H1 (cell line): ENCODE measurements around the gene FERMT2. TPM values are rescaled to one million over a fixed set of nuclear protein-coding genes. Genes with fewer than 3 reads are reported as not detected.

Experiments
- CTCF ChIA-PET: fragments of 300-600 bp; sonication (Branson Sonifier 250); formaldehyde crosslinking; loops from one replicate; lab custom pipeline; 2021; ENCODE audit not compliant: partially characterized antibody; lab: Charles Lee
- POLR2A ChIA-PET: fragments of 300-600 bp; sonication (Branson Sonifier 250); formaldehyde crosslinking; loops from one replicate; lab custom pipeline; 2021; ENCODE audit warnings: inconsistent platforms; ENCODE audit not compliant: partially characterized antibody; lab: Charles Lee
- DNase-seq, 2 experiments: peaks; one replicate each; pipeline versions ENCODE4 v3.0.0 to v3.0.0-alpha.2; 2010 to 2022; ENCODE audit warnings: low spot score in 2 of 2, low read depth in 1 of 2, mixed read lengths in 1 of 2
- FAIRE-seq: peaks from 2 replicates; lab custom pipeline; 2011; peaks lifted over from hg19 to GRCh38; lab: Jason Lieb, UNC
- H2AFZ ChIP-seq: 2 replicates; pipeline ENCODE4 v1.8.1; 2012; ENCODE audit warnings: low read length, inconsistent platforms
- H2AK5ac ChIP-seq: 2 replicates; pipeline ENCODE4 v1.6.1; 2013; ENCODE audit warnings: low read depth, low read length
- H2BK120ac ChIP-seq: replicated peaks from 2 replicates; pipeline ENCODE3; 2013; ENCODE audit warnings: low read depth, low read length, inconsistent platforms
- H2BK12ac ChIP-seq: 2 replicates; pipeline ENCODE4 v1.6.1; 2013; ENCODE audit warnings: low read depth, low read length
- H2BK15ac ChIP-seq: 2 replicates; pipeline ENCODE4 v1.6.1; 2013; ENCODE audit warnings: low read length
- H2BK20ac ChIP-seq: 2 replicates; pipeline ENCODE4 v1.6.1; 2013; ENCODE audit warnings: low read length
- H2BK5ac ChIP-seq: 2 replicates; pipeline ENCODE4 v1.6.1; 2013; ENCODE audit warnings: low read depth, low read length
- H3K14ac ChIP-seq: 2 replicates; pipeline ENCODE4 v1.6.1; 2013; ENCODE audit warnings: inconsistent platforms; ENCODE audit not compliant: insufficient read length
- H3K18ac ChIP-seq: 2 replicates; pipeline ENCODE4 v1.6.1; 2013; ENCODE audit warnings: low read length; ENCODE audit errors: extremely low read depth
- H3K23ac ChIP-seq: 2 replicates; pipeline ENCODE4 v1.6.1; 2013; ENCODE audit warnings: inconsistent platforms; ENCODE audit not compliant: insufficient read length
- H3K23me2 ChIP-seq: 2 replicates; pipeline ENCODE4 v1.6.1; 2013; ENCODE audit warnings: low read depth, low read length
- H3K27ac ChIP-seq: 2 replicates; pipeline ENCODE4 v1.6.1; 2011; ENCODE audit warnings: low read depth, low read length, inconsistent platforms
- H3K27me3 ChIP-seq, 4 experiments: replicated peaks in 1 of 4; 1 replicate in 1 of 4; 2 replicates in 3 of 4; pipeline versions ENCODE4 v1.6.1 to v1.8.1; 2011 to 2013; ENCODE audit warnings: low read length in 3 of 4, mild to moderate bottlenecking in 3 of 4, inconsistent platforms in 2 of 4, mixed read lengths in 2 of 4, moderate library complexity in 1 of 4; ENCODE audit not compliant: control insufficient read depth in 3 of 4, insufficient read depth in 3 of 4; ENCODE audit errors: extremely low read depth in 1 of 4
- H3K36me3 ChIP-seq, 4 experiments: 2 replicates each; pipeline versions ENCODE4 v1.6.1 to v1.8.1; 2011 to 2013; ENCODE audit warnings: mild to moderate bottlenecking in 4 of 4, low read length in 3 of 4, moderate library complexity in 2 of 4, control low read depth in 1 of 4, inconsistent platforms in 1 of 4; ENCODE audit not compliant: insufficient read depth in 4 of 4, control insufficient read depth in 2 of 4
- H3K4ac ChIP-seq: replicated peaks from 2 replicates; pipeline ENCODE3; 2013; ENCODE audit warnings: low read length, low read depth, mixed read lengths, inconsistent platforms; ENCODE audit not compliant: insufficient read length
- H3K4me1 ChIP-seq, 4 experiments: replicated peaks in 1 of 4; 1 replicate in 1 of 4; 2 replicates in 3 of 4; pipeline versions ENCODE4 v1.6.1 to v1.8.1; 2011 to 2013; ENCODE audit warnings: low read length in 3 of 4, inconsistent platforms in 2 of 4, mixed read lengths in 1 of 4; ENCODE audit not compliant: insufficient read depth in 4 of 4, control insufficient read depth in 3 of 4
- H3K4me2 ChIP-seq, 2 experiments: 2 replicates each; pipeline versions ENCODE4 v1.6.1 to v1.8.1; 2011 to 2013; ENCODE audit warnings: low read depth in 2 of 2, low read length in 2 of 2, control low read depth in 1 of 2, inconsistent platforms in 1 of 2, mild to moderate bottlenecking in 1 of 2; ENCODE audit not compliant: insufficient read depth in 1 of 2
- H3K4me3 ChIP-seq, 4 experiments: fragments of 200-600, 300-600 bp in 1 of 4; sonication (generic), shearing (Covaris generic), sonication (Bioruptor Twin) in 1 of 4; 2 replicates each; pipeline versions ENCODE4 v1.5.1 to v1.8.1; 2011 to 2016; ENCODE audit warnings: low read length in 4 of 4, low read depth in 3 of 4, control low read depth in 2 of 4, inconsistent platforms in 2 of 4, mild to moderate bottlenecking in 2 of 4, mixed read lengths in 1 of 4, moderate library complexity in 1 of 4; ENCODE audit not compliant: insufficient read depth in 2 of 4; ENCODE audit errors: extremely low read depth in 1 of 4
- H3K56ac ChIP-seq: replicated peaks from 2 replicates; pipeline ENCODE3; 2013; ENCODE audit warnings: low read depth, mild to moderate bottlenecking, mixed read lengths, low read length, inconsistent platforms; ENCODE audit not compliant: insufficient read length
- H3K79me1 ChIP-seq: 2 replicates; pipeline ENCODE4 v1.6.1; 2013; ENCODE audit warnings: low read depth, low read length, control low read depth
- H3K79me2 ChIP-seq, 2 experiments: 2 replicates each; pipeline versions ENCODE4 v1.6.1 to v1.8.1; 2012 to 2013; ENCODE audit warnings: low read length in 2 of 2, mild to moderate bottlenecking in 2 of 2, inconsistent platforms in 1 of 2; ENCODE audit not compliant: insufficient read depth in 2 of 2, control insufficient read depth in 1 of 2
- H3K9ac ChIP-seq, 4 experiments: replicated peaks in 1 of 4; 1 replicate in 1 of 4; 2 replicates in 3 of 4; pipeline versions ENCODE4 v1.6.1 to v1.8.1; 2011 to 2013; ENCODE audit warnings: low read depth in 3 of 4, low read length in 3 of 4, control low read depth in 2 of 4, mild to moderate bottlenecking in 2 of 4, moderate library complexity in 2 of 4, inconsistent platforms in 1 of 4; ENCODE audit errors: extremely low read depth in 1 of 4
- H3K9me3 ChIP-seq, 2 experiments: 2 replicates each; pipeline versions ENCODE4 v1.6.1 to v1.8.1; 2012 to 2013; ENCODE audit warnings: mild to moderate bottlenecking in 2 of 2, moderate library complexity in 2 of 2, control low read depth in 1 of 2, inconsistent platforms in 1 of 2, low read depth in 1 of 2, low read length in 1 of 2, mixed read lengths in 1 of 2; ENCODE audit not compliant: insufficient read depth in 2 of 2
- H4K20me1 ChIP-seq, 2 experiments: replicated peaks in 1 of 2; 2 replicates each; pipeline versions ENCODE3 to v1.8.1; 2011 to 2013; ENCODE audit warnings: inconsistent platforms in 2 of 2, low read length in 2 of 2, mild to moderate bottlenecking in 1 of 2; ENCODE audit not compliant: insufficient read depth in 2 of 2, control insufficient read depth in 1 of 2
- H4K5ac ChIP-seq: 2 replicates; pipeline ENCODE4 v1.6.1; 2013; ENCODE audit warnings: low read length, low read depth, mixed read lengths, inconsistent platforms; ENCODE audit not compliant: insufficient read length
- H4K8ac ChIP-seq: 2 replicates; pipeline ENCODE4 v1.8.0; 2013; ENCODE audit warnings: mild to moderate bottlenecking, moderate library complexity, low read length, inconsistent platforms; ENCODE audit not compliant: insufficient read depth; ENCODE audit errors: extremely low read depth
- H4K91ac ChIP-seq: replicated peaks from 2 replicates; pipeline ENCODE3; 2013; ENCODE audit warnings: low read length, mixed read lengths, inconsistent platforms; ENCODE audit not compliant: insufficient read length
- EGR1 ChIP-seq: IDR thresholded peaks from 2 replicates; pipeline ENCODE4 v1.6.1; 2011; ENCODE audit warnings: low read depth, low read length, borderline replicate concordance
- EP300 ChIP-seq, 2 experiments: IDR thresholded peaks; 1 replicate in 1 of 2; 2 replicates in 1 of 2; pipeline ENCODE4 v1.6.1; 2011 to 2012; ENCODE audit warnings: low read depth in 2 of 2, low read length in 2 of 2, mild to moderate bottlenecking in 2 of 2, borderline replicate concordance in 1 of 2, inconsistent platforms in 1 of 2, moderate library complexity in 1 of 2
- NRF1 ChIP-seq: IDR thresholded peaks from 2 replicates; pipeline ENCODE4 v1.6.1; 2011; ENCODE audit warnings: mild to moderate bottlenecking, low read depth, low read length, improper control_type of control experiment
- RFX5 ChIP-seq: IDR thresholded peaks from 2 replicates; pipeline ENCODE4 v1.6.1; 2011; ENCODE audit warnings: low read depth, low read length, improper control_type of control experiment, borderline replicate concordance
- SIN3A ChIP-seq, 2 experiments: IDR thresholded peaks in 1 of 2; conservative IDR thresholded peaks in 1 of 2; 2 replicates each; pipeline ENCODE4 v1.6.1; 2011 to 2012; ENCODE audit warnings: low read length in 2 of 2, improper control_type of control experiment in 1 of 2, low read depth in 1 of 2, mild to moderate bottlenecking in 1 of 2
- SP1 ChIP-seq: IDR thresholded peaks from 2 replicates; pipeline ENCODE4 v1.6.1; 2011; ENCODE audit warnings: low read depth, low read length
- SUZ12 ChIP-seq: fragments of 200-600 bp; sonication (generic); IDR thresholded peaks from 2 replicates; pipeline ENCODE4 v1.6.1; 2012; ENCODE audit warnings: mild to moderate bottlenecking, inconsistent platforms, low read length, moderate library complexity, mixed read lengths
- WGBS, 2 experiments: shearing (Covaris generic) in 1 of 2; methylation state at CpG; one replicate each; pipeline versions ENCODE4 v1.1.6 to v1.1.7; 2013 to 2015; ENCODE audit warnings: low lambda C conversion rate in 2 of 2, mixed read lengths in 2 of 2, inconsistent platforms in 1 of 2, low coverage in 1 of 2, missing lambda C conversion rate in 1 of 2; ENCODE audit not compliant: insufficient replicate concordance in 2 of 2, insufficient coverage in 1 of 2, insufficient read length in 1 of 2; ENCODE audit errors: extremely low coverage in 1 of 2, missing lambda C conversion rate in 1 of 2; 5-methylcytosine and 5-hydroxymethylcytosine counted together
- polyA plus RNA-seq, 7 experiments: library from polyadenylated mRNA; depleted of rRNA in 3 of 7; stranded (reverse) in 5 of 7; unstranded in 2 of 7; fragments of >200 nt in 5 of 7; fragments of 200-250 nt in 2 of 7; gene quantifications; 1 replicate in 5 of 7; 2 replicates in 1 of 7; 4 replicates in 1 of 7; pipeline versions ENCODE4 v1.2.1 to v1.2.3, GENCODE V29; 2011 to 2013; ENCODE audit warnings: missing spikeins in 2 of 7, mixed read lengths in 2 of 7
- total RNA-seq: library from RNA; stranded (reverse); fragmentation: NEBNext Ultra II Directional; extraction: Animal tissue kit (Norgen Biotek cat#: 25700); gene quantifications from 2 replicates; pipeline ENCODE4 v1.2.1, GENCODE V29; 2021

The FERMT2 gene
- total and polyA plus RNA-seq, 2 of the 8 experiments (the other 6 are each of a cell fraction or from before 2014, with no cell fraction given), result 53.3 to 142 TPM

DNA sequence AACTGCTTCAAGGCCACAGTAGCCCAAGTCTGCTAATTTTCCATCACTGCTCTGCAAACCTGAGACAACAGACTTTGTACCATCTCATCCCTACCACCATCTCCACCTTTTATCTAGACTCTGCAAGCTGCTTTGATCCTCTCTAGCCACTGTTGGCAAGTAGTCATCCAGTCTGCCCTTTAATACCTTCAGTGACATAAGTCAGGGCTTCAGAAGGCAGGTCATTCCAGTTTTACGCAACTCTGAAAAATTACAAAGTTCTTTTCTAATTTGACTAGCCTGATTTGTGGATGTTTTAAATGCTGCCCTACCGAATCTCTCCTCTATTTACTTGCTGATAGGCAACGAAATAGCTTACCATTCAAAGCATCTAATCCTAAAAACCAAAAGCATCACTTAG lies 2.8 kb downstream of the FERMT2 start:
- Histone ChIP-seq H3K4me3 (peak overlapping the region in 3 of 4 experiments; percentile 5 to 94 (median 65); a peak in 3 of 8 replicates), H3K9me3 (no peaks in the 10 kb centered on the region), H4K8ac (no peak overlapping the region), H3K56ac (no peak overlapping the region), H2BK120ac (no peak overlapping the region), H2BK15ac (no peak overlapping the region), H3K27ac (no peak overlapping the region), H3K18ac (no peak overlapping the region), H2BK20ac (no peak overlapping the region), H3K23me2 (peaks cover 7% of the 10 kb centered on the region), H3K14ac (no peak overlapping the region), H3K4ac (no peak overlapping the region), H3K36me3 (peaks cover 0 to 25% (median 2%) of the 10 kb centered on the region in 4 experiments; a peak in 3 of 8 replicates), H3K4me1 (peaks cover 0 to 9% (median 3%) of the 10 kb centered on the region in 4 experiments; a peak in 3 of 7 replicates), H4K91ac (no peak overlapping the region), H2AK5ac (no peak overlapping the region), H3K23ac (no peak overlapping the region), H3K9ac (no peak overlapping the region; a peak in 1 of 7 replicates), H3K4me2 (peak overlapping the region; percentile 36 to 83; a peak in 2 of 4 replicates), H3K27me3 (no peaks in the 10 kb centered on the region), H3K79me2 (peaks cover 22 to 74% of the 10 kb centered on the region in 2 experiments; a peak in 3 of 4 replicates), H2BK12ac (no peak overlapping the region), H3K79me1 (peaks cover 2% of the 10 kb centered on the region; the same call in 1 of the 2 replicates), H4K5ac (no peak overlapping the region), H4K20me1 (peaks cover 5 to 6% of the 10 kb centered on the region in 2 experiments), H2AFZ (no peak overlapping the region), H2BK5ac (no peak overlapping the region)
- no peak for FAIRE-seq
- DNase-seq, result no peak
- ChIA-PET POLR2A (interaction anchor here (1.1 to 1.6 kb wide), 5 partner anchors 11 to 157 kb away, joined by 3 to 6 read pairs (median 4); no protein-coding TSS in a partner anchor), CTCF (interaction anchor here (0.6 to 1.8 kb wide), 7 partner anchors 10 to 1012 kb away, joined by 3 to 8 read pairs (median 3); no protein-coding TSS in a partner anchor)
- WGBS, 2 experiments, result 84% methylated on average over 3 of the region's 3 CpGs; no CpG with 5 or more reads in 1 of the 2 experiments
- TF ChIP-seq SP1 (no peak), RFX5 (no peak), SUZ12 (no peak), EGR1 (no peak), SIN3A (conservative IDR thresholded peaks at IDR 0.05 in 1 of 2, IDR thresholded peaks at IDR 0.05 in 1 of 2; ENCODE audit: low read depth in 1 of 2, low read length in 2 of 2) (no peak), NRF1 (no peak), EP300 (IDR thresholded peaks at IDR 0.05; ENCODE audit: borderline replicate concordance in 1 of 2, low read depth in 2 of 2, low read length in 2 of 2) (no peak)
